HepG2 (cell line): ENCODE data around the gene TGM3. TPM values are rescaled to one million over a fixed set of nuclear protein-coding genes. Genes with fewer than 3 reads are reported as not detected.
A peak's percentile ranks its signal among the peaks of the same experiment; 100 is the strongest.

Experiments used
- ATAC-seq: fragments of 200-7000 bp; cut with Tn5 transposase; 3 replicates; pipeline ENCODE4 v1.9.1; 2020; ENCODE audit warnings: mild to moderate bottlenecking, moderate library complexity
- BruUV-seq: library from RNA; stranded (reverse); fragments of 400-500 nt; replicated peaks from 2 replicates; lab custom pipeline; 2021; lab: Mats Ljungman, UMichigan
- CTCF ChIA-PET: fragments of 300-600 bp; formaldehyde crosslinking; extraction: SDS; loops from one replicate; lab custom pipeline; 2021; ENCODE audit warnings: low total read pairs, inconsistent platforms, low intra/inter-chr PET ratio; lab: Yijun Ruan, JAX
- POLR2A ChIA-PET: fragments of 350-600 bp; sonication (Branson Sonifier 250); formaldehyde crosslinking; loops from one replicate; lab custom pipeline; 2020; ENCODE audit warnings: antibody characterized with exemption, inconsistent platforms; lab: Yijun Ruan, JAX
- DNase-seq: peaks from one replicate; pipeline ENCODE4 v3.0.0-alpha.2; 2015; ENCODE audit warnings: low spot score
- FAIRE-seq: peaks from 3 replicates; lab custom pipeline; 2011; peaks lifted over from hg19 to GRCh38; lab: Jason Lieb, UNC
- H2AFZ ChIP-seq: one replicate; pipeline ENCODE4 v1.6.1; 2011; ENCODE audit warnings: low read length, inconsistent platforms
- H3K27ac ChIP-seq: fragments of 300-600 bp; 3 replicates; pipeline ENCODE4 v1.8.0; 2011; ENCODE audit warnings: mixed run types, mild to moderate bottlenecking, mixed read lengths, low read length, inconsistent platforms; ENCODE audit not compliant: insufficient read depth; ENCODE audit errors: extremely low read length
- H3K27me3 ChIP-seq, 2 experiments: fragments of 200-600 bp in 1 of 2; 2 replicates in 1 of 2; 3 replicates in 1 of 2; pipeline versions ENCODE4 v1.6.0 to v1.8.0; 2011; ENCODE audit warnings: low read length in 2 of 2, mild to moderate bottlenecking in 2 of 2, moderate library complexity in 2 of 2, inconsistent platforms in 1 of 2; ENCODE audit not compliant: insufficient read depth in 2 of 2, control insufficient read depth in 1 of 2
- H3K36me3 ChIP-seq, 2 experiments: fragments of 200-600 bp in 1 of 2; replicated peaks in 1 of 2; 2 replicates in 1 of 2; 3 replicates in 1 of 2; pipeline versions ENCODE4 v1.5.1 to v1.8.0; 2011; ENCODE audit warnings: low read length in 2 of 2, inconsistent platforms in 1 of 2; ENCODE audit not compliant: insufficient read depth in 2 of 2, control insufficient read depth in 1 of 2
- H3K4me1 ChIP-seq: 2 replicates; pipeline ENCODE4 v1.5.1; 2012; ENCODE audit warnings: low read length, inconsistent platforms; ENCODE audit not compliant: insufficient read depth
- H3K4me2 ChIP-seq: 2 replicates; pipeline ENCODE4 v1.6.0; 2011; ENCODE audit warnings: low read depth, low read length, inconsistent platforms
- H3K4me3 ChIP-seq, 3 experiments: fragments of 200-600 bp in 1 of 3; sonication (generic), shearing (Covaris generic) in 1 of 3; replicated peaks in 1 of 3; 2 replicates each; pipeline ENCODE4 v1.5.1; 2011 to 2016; ENCODE audit warnings: low read length in 3 of 3, inconsistent platforms in 2 of 3, low read depth in 2 of 3, mild to moderate bottlenecking in 2 of 3, control low read depth in 1 of 3, mixed read lengths in 1 of 3; ENCODE audit not compliant: insufficient read depth in 1 of 3
- H3K79me2 ChIP-seq: one replicate; pipeline ENCODE4 v1.6.1; 2011; ENCODE audit warnings: low read length, inconsistent platforms; ENCODE audit not compliant: insufficient read depth
- H3K9ac ChIP-seq: 2 replicates; pipeline ENCODE4 v1.6.0; 2011; ENCODE audit warnings: mild to moderate bottlenecking, low read depth, low read length, inconsistent platforms; ENCODE audit not compliant: insufficient read depth
- H3K9me3 ChIP-seq: 2 replicates; pipeline ENCODE4 v1.5.1; 2012; ENCODE audit warnings: mild to moderate bottlenecking, low read length
- H4K20me1 ChIP-seq: 2 replicates; pipeline ENCODE4 v1.6.0; 2011; ENCODE audit warnings: inconsistent platforms, mild to moderate bottlenecking, low read length, moderate library complexity; ENCODE audit not compliant: insufficient read depth
- ELF3 ChIP-seq: IDR thresholded peaks from 2 replicates; pipeline ENCODE4 v1.6.1; 2016; ENCODE audit warnings: missing genetic modification reagents, missing compliant biosample characterization
- EP300 ChIP-seq, 3 experiments: sonication (generic) in 1 of 3; formaldehyde crosslinking in 1 of 3; IDR thresholded peaks; 2 replicates each; pipeline versions ENCODE4 v1.5.1 to v1.6.1; 2011 to 2020; ENCODE audit warnings: low read depth in 2 of 3, low read length in 2 of 3, borderline replicate concordance in 1 of 3, improper control_type of control experiment in 1 of 3, mild to moderate bottlenecking in 1 of 3, missing genetic modification reagents in 1 of 3, moderate library complexity in 1 of 3
- ETV5 ChIP-seq: IDR thresholded peaks from 2 replicates; pipeline ENCODE4 v1.6.1; 2018; ENCODE audit warnings: missing biosample characterization, missing genetic modification reagents, inconsistent platforms, borderline replicate concordance
- FOXP1 ChIP-seq, 2 experiments: fragments of 450-650 bp in 1 of 2; IDR thresholded peaks; 2 replicates each; pipeline ENCODE4 v1.6.1; 2017 to 2018; ENCODE audit warnings: antibody characterized with exemption in 1 of 2
- MAF1 ChIP-seq: sonication (generic); formaldehyde crosslinking; IDR thresholded peaks from 2 replicates; pipeline ENCODE4 v1.5.0; 2020; ENCODE audit warnings: missing genetic modification reagents, borderline replicate concordance
- MAFF ChIP-seq: IDR thresholded peaks from 2 replicates; pipeline ENCODE4 v1.6.1; 2011; ENCODE audit warnings: low read depth, low read length, improper control_type of control experiment
- MAFK ChIP-seq, 2 experiments: IDR thresholded peaks in 1 of 2; conservative IDR thresholded peaks in 1 of 2; 2 replicates each; pipeline ENCODE4 v1.6.1; 2011; ENCODE audit warnings: improper control_type of control experiment in 2 of 2, low read length in 2 of 2
- MED1 ChIP-seq: sonication (generic); formaldehyde crosslinking; IDR thresholded peaks from 2 replicates; pipeline ENCODE4 v1.4.0; 2020; ENCODE audit warnings: missing genetic modification reagents
- SALL1 ChIP-seq: sonication (generic); formaldehyde crosslinking; IDR thresholded peaks from 2 replicates; pipeline ENCODE4 v1.8.0; 2022; ENCODE audit warnings: mild to moderate bottlenecking, missing genetic modification reagents
- SOX13 ChIP-seq, 3 experiments: fragments of 450-650 bp in 1 of 3; sonication (generic) in 1 of 3; formaldehyde crosslinking in 1 of 3; IDR thresholded peaks in 2 of 3; conservative IDR thresholded peaks in 1 of 3; 2 replicates each; pipeline versions ENCODE4 v1.5.0 to v1.6.1; 2016 to 2020; ENCODE audit warnings: antibody characterized with exemption in 1 of 3, mild to moderate bottlenecking in 1 of 3, missing compliant biosample characterization in 1 of 3, missing genetic modification reagents in 1 of 3, moderate library complexity in 1 of 3
- SOX5 ChIP-seq: IDR thresholded peaks from 2 replicates; pipeline ENCODE4 v1.6.1; 2016; ENCODE audit warnings: borderline replicate concordance
- ZNF180 ChIP-seq: sonication (generic); formaldehyde crosslinking; IDR thresholded peaks from 2 replicates; pipeline ENCODE4 v1.4.0; 2020; ENCODE audit warnings: low read depth, missing genetic modification reagents, borderline replicate concordance
- ZNF234 ChIP-seq: sonication (generic); formaldehyde crosslinking; conservative IDR thresholded peaks from 2 replicates; pipeline ENCODE4 v1.5.1; 2020; ENCODE audit warnings: mild to moderate bottlenecking, missing genetic modification reagents
- ZNF280B ChIP-seq: sonication (generic); formaldehyde crosslinking; IDR thresholded peaks from 2 replicates; pipeline ENCODE4 v1.5.0; 2020; ENCODE audit warnings: missing genetic modification reagents, mild to moderate bottlenecking, borderline replicate concordance
- ZNF563 ChIP-seq: sonication (generic); formaldehyde crosslinking; IDR thresholded peaks from 2 replicates; pipeline ENCODE4 v1.8.0; 2022; ENCODE audit warnings: mild to moderate bottlenecking, moderate library complexity, missing genetic modification reagents
- ZSCAN31 ChIP-seq: sonication (generic); formaldehyde crosslinking; IDR thresholded peaks from 2 replicates; pipeline ENCODE4 v1.5.0; 2020; ENCODE audit warnings: low read depth, mild to moderate bottlenecking, missing genetic modification reagents
- WGBS: methylation state at CpG from one replicate; pipeline ENCODE4 v1.1.6; 2017; ENCODE audit warnings: low lambda C conversion rate; 5-methylcytosine and 5-hydroxymethylcytosine counted together
- in situ Hi-C: cut with HindIII; loops from 2 replicates; pipeline ENCODE4 v1.10.0; 2017; ENCODE audit warnings: low pct_unique_long_range_greater_than_20kb; ENCODE audit not compliant: extremely low pct_ligation_motif_present
- intact Hi-C: fragments of 100-400 bp; cut with micrococcal nuclease; formaldehyde crosslinking; loops from one replicate; pipeline ENCODE4 v1.10.0; 2022; ENCODE audit not compliant: unreplicated experiment
- polyA plus RNA-seq, 8 experiments: library from polyadenylated mRNA; depleted of rRNA in 3 of 8; stranded (reverse) in 7 of 8; unstranded in 1 of 8; fragments of >200 nt; fragmentation: Illumina TruSeq in 4 of 8; extraction: Trizol in 4 of 8; gene quantifications; 2 replicates each; pipeline versions ENCODE4 v1.2.1 to v1.2.3, GENCODE V29; 2011 to 2016; ENCODE audit warnings: low read depth in 4 of 8, missing spikeins in 1 of 8, mixed read lengths in 1 of 8; ENCODE audit not compliant: insufficient read depth in 1 of 8
- total RNA-seq, 5 experiments: library from RNA; depleted of rRNA; stranded (reverse); fragments of >200 nt; fragmentation: Illumina TruSeq; extraction: Trizol; gene quantifications; 2 replicates each; pipeline ENCODE4 v1.2.3, GENCODE V29; 2016; ENCODE audit warnings: low read depth in 1 of 5

The TGM3 gene
- total and polyA plus RNA-seq, 2 of the 13 experiments (the other 11 are each of a cell fraction or from before 2014, with no cell fraction given) = not detected

GRCh38 chr20:2285613-2286012, 10.2 kb upstream of the TGM3 start:
- no peak for FAIRE-seq
- H3K9me3 ChIP-seq = no peaks in the 10 kb centered on the region
- H3K79me2 ChIP-seq = no peaks in the 10 kb centered on the region
- H3K36me3 ChIP-seq = no peaks in the 10 kb centered on the region
- in situ Hi-C loops = no loop called here
- no peaks in the 10 kb centered on the region for H4K20me1 ChIP-seq
- no peak overlapping the region for H3K4me2 ChIP-seq
- BruUV-seq = no TSS peak
- 91% methylated on average over 4 of the region's 4 CpGs for WGBS
- H3K27ac ChIP-seq = no peak overlapping the region
- intact Hi-C loops = no loop called here
- CTCF ChIA-PET = no interaction called here
- peaks cover 25% of the 10 kb centered on the region for H3K4me1 ChIP-seq
- H3K4me3 ChIP-seq = no peak overlapping the region
- POLR2A ChIA-PET = no interaction called here
- peaks cover 0 to 6% of the 10 kb centered on the region in 2 experiments; a peak in 2 of 5 replicates for H3K27me3 ChIP-seq
- no peak overlapping the region for H3K9ac ChIP-seq
- TF ChIP-seq MAFF = peak; percentile 93
- TF ChIP-seq ZNF180 (CRISPR knock-in tag) = no peak
- TF ChIP-seq MAFK (conservative IDR thresholded peaks at IDR 0.05 in 1 of 2, IDR thresholded peaks at IDR 0.05 in 1 of 2; ENCODE audit: low read length in 2 of 2) = peak; percentile 94
- ATAC-seq = no peak
- no peak for DNase-seq
- no peak overlapping the region for H2AFZ ChIP-seq

GRCh38 chr20:2287504-2287903, 8.3 kb upstream of the TGM3 start:
- no peak for FAIRE-seq
- Histone ChIP-seq H2AFZ (no peak overlapping the region), H4K20me1 (no peaks in the 10 kb centered on the region), H3K4me1 (peaks cover 19% of the 10 kb centered on the region), H3K27me3 (0 out of 5 replicates have a peak, but pooled peaks cover 0 to 4% of the 10 kb centered on the region in 2 experiments), H3K9ac (no peak overlapping the region), H3K27ac (no peak overlapping the region), H3K79me2 (no peaks in the 10 kb centered on the region), H3K36me3 (no peaks in the 10 kb centered on the region), H3K4me3 (no peak overlapping the region), H3K4me2 (no peak overlapping the region), H3K9me3 (no peaks in the 10 kb centered on the region)
- 16% methylated on average over 3 of the region's 3 CpGs for WGBS
- ChIA-PET POLR2A (no interaction called here), CTCF (no interaction called here)
- no peak for ATAC-seq
- no peak for DNase-seq
- in situ Hi-C loops = no loop called here
- intact Hi-C loops = no loop called here
- no TSS peak for BruUV-seq
- no peak for TF ChIP-seq SOX13 (IDR thresholded peaks at IDR 0.05)
- TF ChIP-seq SOX13 (CRISPR knock-in tag; conservative IDR thresholded peaks at IDR 0.05 in 1 of 2, IDR thresholded peaks at IDR 0.05 in 1 of 2) = peak in 1 of 2 experiments; percentile 19; a peak in 1 of 4 replicates
- TF ChIP-seq ETV5 (CRISPR knock-in tag) = peak; percentile 23; the same call in 1 of the 2 replicates
- TF ChIP-seq FOXP1 (IDR thresholded peaks at IDR 0.05) = no peak
- TF ChIP-seq FOXP1 (CRISPR knock-in tag; IDR thresholded peaks at IDR 0.05) = peak; percentile 78
- TF ChIP-seq ELF3 = no peak
- TF ChIP-seq MAFK (conservative IDR thresholded peaks at IDR 0.05 in 1 of 2, IDR thresholded peaks at IDR 0.05 in 1 of 2; ENCODE audit: low read length in 2 of 2) = peak; percentile 62 to 72; a peak in 3 of 4 replicates
- TF ChIP-seq ZNF280B = no peak
- TF ChIP-seq MED1 (CRISPR knock-in tag) = 0 out of 2 replicates have a peak, but pooled peaks have one; percentile 18
- no peak for TF ChIP-seq ZSCAN31 (CRISPR knock-in tag)
- peak; percentile 57; the same call in 1 of the 2 replicates for TF ChIP-seq SOX5 (CRISPR knock-in tag)
- 0 out of 2 replicates have a peak, but pooled peaks have one; percentile 17 for TF ChIP-seq ZNF563 (CRISPR knock-in tag)
- TF ChIP-seq MAF1 (CRISPR knock-in tag) = no peak
- no peak for TF ChIP-seq ZNF234 (CRISPR knock-in tag)
- 0 out of 2 replicates have a peak, but pooled peaks have one; percentile 22 for TF ChIP-seq SALL1 (CRISPR knock-in tag)
- TF ChIP-seq EP300 (IDR thresholded peaks at IDR 0.05; ENCODE audit: low read depth in 2 of 2, low read length in 2 of 2) = peak in 1 of 2 experiments; percentile 8; a peak in 1 of 4 replicates
- no peak for TF ChIP-seq EP300 (CRISPR knock-in tag; IDR thresholded peaks at IDR 0.05; ENCODE audit: borderline replicate concordance)
- peak; percentile 44; the same call in 1 of the 2 replicates for TF ChIP-seq MAFF
